NCI-H226 (cell line): ENCODE measurements around the gene KRT86.

Experiments
- DNase-seq: peaks from one replicate; pipeline ENCODE4 v3.0.0-alpha.2; 2015

The KRT86 gene

DNA sequence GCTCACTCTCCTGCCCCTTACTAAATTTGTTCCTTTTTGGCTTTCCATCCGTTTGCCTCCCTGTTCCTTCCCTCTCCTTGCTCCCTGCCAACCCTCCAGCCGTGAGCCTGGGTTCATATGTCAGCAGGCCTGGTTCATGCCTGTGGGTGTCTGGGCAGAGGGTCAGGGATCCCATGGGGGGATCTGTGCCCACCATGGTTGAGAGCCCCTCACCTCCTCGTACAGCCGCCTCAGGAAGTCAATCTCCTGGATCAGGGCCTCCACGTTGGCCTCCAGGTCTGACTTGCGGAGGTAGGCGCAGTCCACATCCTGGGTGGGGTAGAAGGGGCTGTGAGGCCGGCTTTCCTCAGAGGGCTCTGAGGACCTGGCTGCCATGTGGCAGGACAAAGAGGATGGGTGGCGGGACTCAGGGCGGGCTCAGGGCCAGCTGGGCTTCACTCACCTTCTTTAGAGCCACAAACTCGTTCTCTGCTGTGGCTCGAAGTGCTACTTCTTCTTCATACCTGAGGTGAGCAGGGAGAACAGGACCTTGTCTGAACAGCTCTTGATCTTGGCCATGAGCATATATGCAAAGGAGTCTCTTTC, 43.1 kb downstream of the KRT86 start:
- DNase-seq: no peak

- DNase-seq: no peak
Observed at GRCh38 chr12:52318241-52318990, 44.0 kb downstream of the KRT86 start.

DNA sequence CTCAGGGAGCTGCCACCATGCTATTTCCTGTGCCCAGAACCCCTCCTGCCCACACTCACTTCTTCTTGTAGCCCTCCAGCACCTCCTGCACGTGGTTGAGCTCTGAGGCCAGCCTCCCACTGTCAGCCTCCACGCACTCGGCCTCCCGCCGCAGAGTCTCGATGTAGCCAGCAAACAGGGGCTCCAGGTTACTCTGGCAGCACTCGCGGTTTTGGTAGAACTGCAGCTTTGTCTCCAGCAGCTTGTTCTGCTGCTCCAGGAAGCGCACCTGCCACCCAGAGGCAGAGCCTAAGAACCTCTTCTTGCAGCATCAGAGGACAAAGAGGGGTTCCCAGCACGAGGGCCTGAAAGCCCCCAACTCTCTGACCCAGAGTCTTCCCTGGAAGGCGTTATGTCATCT, 44.7 kb downstream of the KRT86 start:
- no peak for DNase-seq

DNA sequence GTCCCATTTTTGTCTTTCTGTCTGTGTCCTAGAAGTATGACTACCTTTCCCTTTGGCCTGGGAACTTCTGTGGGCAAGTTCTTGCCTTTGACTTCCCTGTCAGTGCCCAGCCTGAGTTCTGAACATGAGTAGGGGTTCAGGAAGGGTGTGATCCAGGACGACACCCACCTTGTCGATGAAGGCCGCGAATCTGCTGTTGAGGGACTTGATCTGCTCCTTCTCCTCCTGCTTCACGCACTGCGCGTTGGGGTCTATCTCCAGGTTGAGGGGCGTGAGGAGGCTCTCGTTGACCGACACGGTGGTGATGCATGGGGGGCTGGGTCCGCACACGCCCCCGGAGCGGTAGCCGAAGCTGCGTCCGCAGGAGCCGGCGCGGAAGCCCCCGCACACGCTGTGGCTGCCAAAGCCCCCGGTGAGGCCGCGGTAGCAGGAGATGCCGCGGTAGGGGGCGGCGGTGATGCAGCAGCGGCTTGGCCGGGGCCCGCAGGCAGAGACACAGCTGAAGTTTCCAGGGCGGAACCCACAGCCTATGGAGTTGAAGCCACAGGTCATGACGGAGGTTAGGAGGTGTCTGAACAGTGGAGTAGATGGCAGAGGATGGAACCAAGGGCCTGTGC, 46.4 kb downstream of the KRT86 start, which contains the start of gene KRT83:
Gene KRT83, minus strand, starts transcription at position 615 of the 617 bp plus-strand sequence. Its CDS starts 63 bp downstream, at position 552.
- DNase-seq: no peak

GRCh38 chr12:52321418-52321817, 47.0 kb downstream of the KRT86 start:
- no peak for DNase-seq

- DNase-seq: no peak
Observed at GRCh38 chr12:52322069-52322468, 47.6 kb downstream of the KRT86 start.

- no peak for DNase-seq
Observed at GRCh38 chr12:52323001-52323400, 48.6 kb downstream of the KRT86 start.

- no peak for DNase-seq
Observed at GRCh38 chr12:52323416-52324152, 49.1 kb downstream of the KRT86 start.

DNA sequence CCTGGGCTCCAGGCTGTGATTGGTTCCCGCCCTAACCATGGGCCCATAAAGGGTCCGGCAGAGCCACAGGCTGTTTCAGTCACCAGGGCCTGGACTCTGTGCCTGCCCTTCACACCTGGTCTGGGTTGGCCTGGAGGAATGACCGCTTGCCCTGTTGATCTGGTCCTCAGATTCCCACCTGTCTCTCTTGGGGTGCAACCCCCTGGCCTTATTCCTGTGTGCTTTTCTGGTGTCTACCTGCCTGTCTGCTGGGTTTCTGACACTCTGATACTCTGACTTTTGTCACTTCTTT, 49.7 kb downstream of the KRT86 start:
- DNase-seq: no peak

DNA sequence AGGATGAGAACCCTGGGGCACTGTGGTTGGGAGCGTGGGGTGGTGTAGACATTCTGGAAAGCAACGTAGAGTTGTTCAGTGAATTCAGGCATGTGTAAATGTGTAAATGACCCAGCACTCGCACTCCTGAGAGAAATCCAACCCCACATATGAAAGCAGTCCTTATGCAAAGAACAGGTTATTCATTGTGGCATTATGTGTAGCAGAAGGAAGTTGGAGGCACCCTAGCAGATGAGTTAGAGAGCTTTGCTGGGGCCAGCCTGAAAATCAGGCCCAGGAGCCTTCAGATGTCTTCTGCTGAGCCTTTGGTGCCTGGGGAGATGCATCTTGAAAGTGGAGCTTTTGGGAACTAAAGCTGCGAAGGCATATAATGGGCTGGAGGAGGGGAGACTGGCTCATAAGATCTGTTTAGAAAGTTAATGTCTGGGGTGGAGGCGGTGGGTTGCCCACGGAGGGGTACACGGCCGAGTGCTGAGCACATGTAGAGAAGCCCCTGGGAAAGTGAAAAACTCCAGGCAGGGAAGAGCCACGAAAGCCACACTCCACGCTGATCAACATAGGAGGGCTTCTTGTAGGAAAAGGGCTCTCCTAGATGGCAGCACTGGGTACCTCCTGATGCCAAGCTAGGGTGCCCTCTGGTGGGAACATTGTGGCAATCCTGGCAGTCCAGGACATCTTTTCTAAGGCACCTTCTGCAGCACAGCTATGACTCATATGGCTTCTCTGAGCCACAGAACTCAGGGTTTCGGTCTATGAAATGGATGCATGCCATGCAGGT, 52.8 kb downstream of the KRT86 start:
- peak; percentile 90 for DNase-seq

DNA sequence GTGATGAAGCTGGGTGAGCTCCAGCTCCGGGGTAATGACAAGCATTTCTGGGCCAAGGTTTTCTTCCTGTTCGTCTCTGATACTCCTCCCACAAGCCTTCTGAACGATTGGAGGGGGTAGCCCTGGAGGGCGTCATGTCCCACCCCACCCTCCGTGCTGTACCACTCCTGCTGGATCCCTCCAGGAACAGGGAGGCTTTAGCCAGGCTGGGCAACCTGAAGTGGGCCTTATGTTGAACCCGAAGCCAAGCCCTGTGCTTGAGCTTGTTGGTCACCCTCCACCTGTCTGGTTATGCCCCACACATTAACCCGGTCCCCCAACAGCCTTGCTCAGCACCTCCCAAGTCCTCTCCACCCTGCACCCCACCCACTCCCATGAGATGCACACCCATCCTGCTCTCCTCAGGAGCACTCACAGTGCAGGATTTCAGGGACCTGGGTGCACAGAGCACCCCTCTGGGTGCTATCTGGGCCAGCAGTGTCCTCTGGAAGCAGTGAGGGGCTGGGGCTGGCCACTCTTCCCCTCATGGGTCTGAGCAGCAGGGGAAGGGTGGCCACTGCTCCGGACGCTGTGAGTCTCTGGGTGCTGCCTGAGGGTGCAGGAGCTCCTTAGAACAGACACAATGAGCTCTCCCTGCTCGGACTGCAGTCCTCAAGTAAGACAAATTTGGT, 53.5 kb downstream of the KRT86 start:
- no peak for DNase-seq

- DNase-seq: no peak
Observed at GRCh38 chr12:52331039-52331438, 56.6 kb downstream of the KRT86 start.

DNA sequence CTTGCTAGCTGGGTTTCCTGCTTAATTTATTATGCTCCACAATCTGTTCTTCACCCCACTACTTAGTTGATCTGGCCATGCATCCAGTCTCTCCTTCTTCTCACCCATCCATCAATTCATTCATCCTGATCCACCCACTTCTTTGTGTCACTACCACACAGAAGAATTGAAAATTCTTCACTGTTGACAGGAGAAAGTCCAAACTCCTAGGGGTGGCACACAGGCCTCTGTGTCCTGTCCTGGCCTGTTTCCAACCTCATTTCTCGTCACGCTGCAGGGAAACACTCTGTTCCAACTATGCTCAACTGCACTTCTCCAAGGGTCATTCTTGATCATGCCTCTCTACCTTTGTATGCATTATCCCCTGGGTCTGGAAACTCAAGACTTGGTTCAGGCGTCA, 57.4 kb downstream of the KRT86 start:
- no peak for DNase-seq

DNA sequence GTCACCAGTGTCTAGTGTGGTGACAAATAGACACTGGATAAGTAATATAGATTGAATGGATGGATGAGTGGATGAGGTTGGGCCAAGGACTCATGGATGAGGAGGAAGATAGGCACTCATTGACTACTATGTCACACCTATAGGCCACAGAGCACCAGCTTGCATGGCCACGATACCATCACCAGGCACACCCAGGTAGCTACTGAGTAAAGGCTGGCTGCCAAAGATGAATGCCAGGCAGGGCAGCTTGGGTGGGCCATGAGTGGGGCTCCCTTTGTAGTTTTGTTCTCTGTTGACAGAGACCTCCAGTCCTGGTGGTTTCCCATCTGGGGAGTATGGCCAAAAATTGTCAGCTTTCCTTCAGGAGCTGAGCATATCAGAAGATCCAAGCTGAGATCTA, 57.9 kb downstream of the KRT86 start:
- DNase-seq: no peak

DNA sequence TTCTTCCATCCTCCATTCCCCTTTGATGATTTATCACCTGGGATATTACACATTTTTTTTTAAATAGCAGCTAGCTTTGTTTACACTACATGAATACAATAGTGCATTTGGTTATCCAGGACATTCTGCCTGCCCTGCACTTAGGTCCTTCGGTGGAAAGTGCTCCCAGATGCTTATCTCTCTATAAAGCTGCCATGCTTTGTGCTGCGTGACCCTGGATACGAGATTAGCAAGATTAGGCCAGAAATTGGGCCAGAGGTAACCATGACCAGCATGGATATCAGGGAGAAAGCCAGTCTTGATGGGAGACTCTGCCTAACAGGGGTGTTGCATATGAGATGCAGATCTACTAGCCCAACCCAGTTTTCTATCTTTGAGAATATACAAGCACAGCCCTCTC, 58.9 kb downstream of the KRT86 start:
- no peak for DNase-seq

DNA sequence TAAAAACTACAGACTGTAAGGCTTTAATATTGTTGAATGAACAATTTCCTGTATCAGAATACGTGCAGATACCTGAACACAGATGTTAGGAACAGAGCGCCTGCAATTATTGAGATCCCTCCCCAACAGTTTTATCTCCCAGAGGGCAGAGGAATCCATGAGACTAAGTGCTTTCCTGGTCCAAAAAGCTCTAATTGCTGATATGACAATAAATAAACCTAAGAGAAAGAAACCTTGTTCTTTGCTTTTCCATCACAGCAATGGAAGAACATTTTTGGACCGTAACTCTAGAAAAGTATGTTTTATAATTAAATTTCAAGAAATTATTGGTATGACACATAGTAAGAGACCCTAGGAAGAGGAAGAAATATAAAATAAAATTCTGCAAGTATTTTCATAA, 59.7 kb downstream of the KRT86 start:
- no peak for DNase-seq

GRCh38 chr12:52335598-52336262, 61.3 kb downstream of the KRT86 start:
- peak; percentile 76 for DNase-seq

DNA sequence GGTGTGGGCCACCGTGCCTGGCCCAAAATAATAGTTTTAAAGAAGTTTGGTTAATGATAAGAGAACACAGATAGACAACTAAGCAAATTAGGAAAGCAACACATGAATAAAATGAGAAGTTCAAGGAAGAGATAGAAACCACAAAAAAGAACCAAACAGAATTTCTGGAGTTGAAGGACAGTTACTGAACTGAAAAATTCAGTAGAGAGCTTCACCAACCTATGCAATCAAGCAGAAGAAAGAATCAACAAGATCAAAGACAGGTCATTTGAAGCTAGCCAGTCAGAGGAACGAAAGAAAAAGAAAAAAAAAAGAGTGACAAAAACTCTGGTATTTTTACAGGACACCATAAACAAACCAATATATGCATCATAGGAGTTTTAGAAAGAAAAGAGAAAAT, 62.2 kb downstream of the KRT86 start:
- no peak for DNase-seq

- peak; percentile 58 for DNase-seq
Observed at GRCh38 chr12:52337054-52337453, 62.6 kb downstream of the KRT86 start.

DNA sequence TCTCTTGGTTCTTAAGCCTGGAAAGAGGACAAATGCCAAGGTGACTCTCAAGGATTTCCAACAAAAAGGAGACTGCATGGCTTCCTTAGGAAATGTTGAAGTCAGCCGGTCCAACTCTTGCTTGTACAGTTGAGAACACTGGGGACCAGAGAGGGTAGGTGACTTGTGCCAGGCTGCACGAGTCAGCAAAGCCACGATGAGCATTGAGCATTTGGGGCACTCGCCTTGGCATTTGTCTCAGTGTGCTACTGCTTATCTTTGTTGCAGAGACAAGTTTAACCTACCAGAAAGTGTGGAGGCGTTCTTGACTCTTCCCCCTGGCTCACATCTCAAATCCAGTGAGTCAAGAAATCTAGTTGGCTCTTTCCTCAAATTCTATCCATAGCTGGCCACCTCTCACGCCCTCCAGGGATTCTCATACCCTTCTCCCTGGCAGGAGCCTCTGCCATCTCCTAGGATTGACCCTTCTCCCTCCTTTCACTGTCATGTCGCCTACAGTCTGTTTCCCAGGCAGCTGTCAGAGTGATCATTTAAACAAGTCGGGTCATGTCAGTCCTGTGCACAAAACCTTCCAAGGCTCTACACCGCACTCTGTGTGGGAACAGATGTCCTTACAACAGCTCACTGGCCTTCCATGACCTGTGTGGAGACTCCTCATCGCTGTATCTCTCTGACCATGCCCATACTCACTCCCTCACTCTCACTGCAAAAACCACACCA, 64.0 kb downstream of the KRT86 start:
- DNase-seq: no peak

DNA sequence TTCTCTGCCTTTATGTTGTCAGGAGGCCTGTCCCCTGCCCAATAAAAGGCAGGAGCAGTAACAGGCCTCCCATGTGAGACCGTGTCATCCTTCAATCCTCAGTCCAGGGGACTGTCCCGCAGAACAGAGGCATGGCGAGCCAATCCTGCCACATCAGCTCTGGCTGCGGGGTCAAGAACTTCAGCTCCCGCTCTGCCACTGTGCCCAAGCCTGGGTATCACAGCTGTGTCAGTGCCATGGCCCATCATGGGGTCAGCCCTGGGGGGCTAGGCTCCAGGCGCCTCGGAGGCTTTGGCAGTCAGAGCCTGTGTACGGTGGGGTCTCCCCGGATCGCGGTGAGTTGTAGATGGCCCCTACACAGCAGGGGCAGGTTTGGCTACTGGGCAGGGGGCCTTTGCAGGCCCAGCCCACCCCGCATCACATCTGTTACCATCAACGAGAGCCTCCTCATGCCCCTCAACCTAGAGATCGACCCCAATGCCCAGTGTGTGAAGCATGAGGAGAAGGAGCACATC, 66.7 kb downstream of the KRT86 start:
- no peak for DNase-seq
